Measurements from ENCODE around the gene RBM47. TPM values are rescaled to one million over a fixed set of nuclear protein-coding genes. Genes with fewer than 3 reads are reported as not detected.

Gene RBM47
- polyA plus RNA-seq, 1 experiment, result 0.62 TPM

DNA sequence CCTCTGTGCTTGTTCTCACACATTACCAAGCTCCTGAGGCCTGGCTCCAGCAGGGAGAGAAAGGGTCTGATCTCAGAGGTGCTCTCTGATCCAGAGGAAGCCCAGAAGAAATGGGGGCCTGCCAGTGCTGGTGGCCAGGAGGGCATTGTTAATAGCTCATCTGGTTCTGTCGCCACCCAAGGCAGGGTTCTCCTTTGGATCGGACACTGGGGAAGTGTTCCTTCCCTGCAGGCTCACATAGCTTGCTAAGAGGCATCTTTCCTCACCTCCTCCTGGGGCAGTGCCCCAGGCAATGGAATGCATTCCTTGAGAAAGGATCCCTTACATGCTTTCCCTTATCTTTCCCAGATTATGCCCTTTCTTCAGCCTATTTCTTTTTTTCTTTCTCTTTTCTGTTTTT, 53.8 kb downstream of the RBM47 start:
- Histone ChIP-seq H3K4me3 (ENCODE audit: low read depth, low read length) (no peak overlapping the region), H3K9me3 (ENCODE audit: control insufficient read depth, insufficient read depth, low read length) (no peaks in the 10 kb centered on the region), H3K27ac (ENCODE audit: low read depth, low read length) (no peak overlapping the region), H3K27me3 (ENCODE audit: control insufficient read depth, insufficient read depth, low read length) (no peaks in the 10 kb centered on the region)
- TF ChIP-seq, protein P1, sequence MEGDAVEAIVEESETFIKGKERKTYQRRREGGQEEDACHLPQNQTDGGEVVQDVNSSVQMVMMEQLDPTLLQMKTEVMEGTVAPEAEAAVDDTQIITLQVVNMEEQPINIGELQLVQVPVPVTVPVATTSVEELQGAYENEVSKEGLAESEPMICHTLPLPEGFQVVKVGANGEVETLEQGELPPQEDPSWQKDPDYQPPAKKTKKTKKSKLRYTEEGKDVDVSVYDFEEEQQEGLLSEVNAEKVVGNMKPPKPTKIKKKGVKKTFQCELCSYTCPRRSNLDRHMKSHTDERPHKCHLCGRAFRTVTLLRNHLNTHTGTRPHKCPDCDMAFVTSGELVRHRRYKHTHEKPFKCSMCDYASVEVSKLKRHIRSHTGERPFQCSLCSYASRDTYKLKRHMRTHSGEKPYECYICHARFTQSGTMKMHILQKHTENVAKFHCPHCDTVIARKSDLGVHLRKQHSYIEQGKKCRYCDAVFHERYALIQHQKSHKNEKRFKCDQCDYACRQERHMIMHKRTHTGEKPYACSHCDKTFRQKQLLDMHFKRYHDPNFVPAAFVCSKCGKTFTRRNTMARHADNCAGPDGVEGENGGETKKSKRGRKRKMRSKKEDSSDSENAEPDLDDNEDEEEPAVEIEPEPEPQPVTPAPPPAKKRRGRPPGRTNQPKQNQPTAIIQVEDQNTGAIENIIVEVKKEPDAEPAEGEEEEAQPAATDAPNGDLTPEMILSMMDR (IDR thresholded peaks at IDR 0.05; ENCODE audit: low read depth, low read length), result no peak
- ChIA-PET POLR2A (interaction anchor here (0.7 kb wide), 1 partner anchor 123 kb away, joined by 3 read pairs; no protein-coding TSS in a partner anchor), CTCF (interaction anchor here (0.6 to 1.0 kb wide), 2 partner anchors 250 to 570 kb away, joined by 3 to 4 read pairs; no protein-coding TSS in a partner anchor)
- DNase-seq (ENCODE audit: low read depth, low spot score), result no peak

DNA sequence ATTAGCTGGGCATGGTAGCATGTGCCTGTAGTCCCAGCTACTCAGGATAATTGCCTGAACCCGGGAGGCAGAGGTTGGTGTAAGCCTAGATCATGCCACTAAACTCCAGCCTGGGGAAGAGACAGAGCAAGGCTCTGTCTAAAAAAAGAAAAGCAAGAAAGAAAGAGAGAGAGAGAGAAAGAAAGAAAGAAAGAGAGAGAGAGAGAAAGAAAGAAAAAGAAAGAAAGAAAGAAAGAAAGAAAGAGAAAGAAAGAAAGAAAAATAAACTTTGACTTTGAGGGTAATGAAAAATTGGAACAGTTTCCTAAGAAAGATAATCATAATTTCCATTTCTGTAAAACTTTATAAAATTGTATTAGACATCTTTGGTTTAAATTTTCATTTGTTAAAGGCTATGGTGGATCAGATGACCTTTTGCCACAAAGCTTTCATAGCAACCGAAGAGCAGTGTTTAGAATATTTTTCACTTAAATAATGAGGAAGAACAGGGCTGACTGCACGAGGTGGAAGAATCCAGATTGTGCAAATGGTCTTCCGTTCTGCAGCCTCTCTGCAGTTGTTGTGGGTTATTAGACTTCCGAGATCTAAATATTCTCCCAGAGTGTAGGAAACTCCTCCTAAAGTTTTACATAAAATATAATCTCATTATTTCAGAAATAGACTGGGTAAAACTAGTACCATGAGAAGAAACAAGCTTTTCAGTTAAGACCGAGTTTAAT, 55.9 kb downstream of the RBM47 start:
- H3K9me3 ChIP-seq (ENCODE audit: control insufficient read depth, insufficient read depth, low read length), result no peaks in the 10 kb centered on the region
- ChIA-PET CTCF (interaction anchor here (1.2 kb wide), 1 partner anchor 248 kb away, joined by 3 read pairs; no protein-coding TSS in a partner anchor), POLR2A (interaction anchor here (0.6 kb wide), 1 partner anchor 485 kb away, joined by 3 read pairs; no protein-coding TSS in a partner anchor)
- TF ChIP-seq, protein P1 (IDR thresholded peaks at IDR 0.05; ENCODE audit: low read depth, low read length), result no peak
- DNase-seq (ENCODE audit: low read depth, low spot score), result no peak
- no peaks in the 10 kb centered on the region for H3K27me3 ChIP-seq (ENCODE audit: control insufficient read depth, insufficient read depth, low read length)
- no peak overlapping the region for H3K4me3 ChIP-seq (ENCODE audit: low read depth, low read length)
- no peak overlapping the region for H3K27ac ChIP-seq (ENCODE audit: low read depth, low read length)

DNA sequence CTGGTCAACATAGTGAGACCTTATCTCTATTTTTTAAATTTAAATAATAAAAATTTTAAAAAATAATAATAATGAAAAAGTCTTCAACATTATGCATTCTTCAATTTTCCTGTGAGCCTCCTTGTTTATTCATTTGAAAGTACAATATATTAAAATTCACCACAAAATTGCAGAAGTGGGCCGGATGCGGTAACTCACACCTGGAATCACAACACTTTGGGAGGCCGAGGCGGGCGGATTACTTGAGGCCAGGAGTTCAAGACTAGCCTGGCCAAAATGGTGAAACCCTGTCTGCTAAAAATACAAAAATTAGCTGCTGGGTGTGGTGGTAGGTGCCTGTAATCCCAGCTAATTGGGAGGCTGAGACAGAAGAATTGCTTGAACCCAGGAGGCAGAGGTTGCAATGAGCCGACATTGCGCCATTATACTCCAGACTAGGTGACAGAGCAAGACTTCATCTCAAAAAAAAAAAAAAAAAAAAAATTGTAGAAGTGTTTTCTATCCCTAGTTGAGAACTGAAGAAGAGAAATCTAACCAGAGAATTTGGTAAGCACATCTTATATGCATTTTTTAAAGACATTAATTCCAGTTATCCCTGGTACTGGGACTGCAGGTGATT, 56.9 kb downstream of the RBM47 start:
- H3K4me3 ChIP-seq (ENCODE audit: low read depth, low read length), result no peak overlapping the region
- POLR2A ChIA-PET, result no interaction called here
- CTCF ChIA-PET, result no interaction called here

DNA sequence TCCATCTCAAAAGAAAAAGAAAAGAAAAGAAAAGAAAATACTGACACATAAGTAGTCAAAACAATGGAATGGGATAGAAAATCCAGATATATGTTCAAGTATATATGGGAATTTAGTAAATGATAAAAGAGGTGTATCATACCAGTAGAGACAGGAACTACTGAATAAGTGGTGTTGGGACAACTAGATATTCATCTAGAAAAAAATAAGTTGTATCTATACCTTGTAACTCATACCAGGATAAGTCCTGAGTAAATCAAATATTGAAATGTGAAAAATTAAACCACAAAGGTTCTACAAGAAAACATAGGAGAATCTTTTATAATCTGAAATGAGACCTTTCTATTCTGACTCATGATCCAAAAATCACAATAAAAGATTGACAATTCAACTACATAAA, 58.5 kb downstream of the RBM47 start:
- ChIA-PET CTCF (no interaction called here), POLR2A (no interaction called here)
- no peak for DNase-seq (ENCODE audit: low read depth, low spot score)
- H3K27me3 ChIP-seq (ENCODE audit: control insufficient read depth, insufficient read depth, low read length), result no peaks in the 10 kb centered on the region
- no peak overlapping the region for H3K4me3 ChIP-seq (ENCODE audit: low read depth, low read length)
- no peaks in the 10 kb centered on the region for H3K9me3 ChIP-seq (ENCODE audit: control insufficient read depth, insufficient read depth, low read length)
- TF ChIP-seq, protein P1 (IDR thresholded peaks at IDR 0.05; ENCODE audit: low read depth, low read length), result no peak
- H3K27ac ChIP-seq (ENCODE audit: low read depth, low read length), result no peak overlapping the region

More for the DNA sequence above, 56.9 kb downstream of the RBM47 start:
- Histone ChIP-seq H3K27ac (ENCODE audit: low read depth, low read length) (no peak overlapping the region), H3K9me3 (ENCODE audit: control insufficient read depth, insufficient read depth, low read length) (no peaks in the 10 kb centered on the region), H3K27me3 (ENCODE audit: control insufficient read depth, insufficient read depth, low read length) (no peaks in the 10 kb centered on the region)
- TF ChIP-seq, protein P1 (IDR thresholded peaks at IDR 0.05; ENCODE audit: low read depth, low read length), result no peak
- no peak for DNase-seq (ENCODE audit: low read depth, low spot score)
